Kidney (tissue), 14 donors: ENCODE results near the gene PTCHD4. TPM values are rescaled to one million over a fixed set of nuclear protein-coding genes. Genes with fewer than 3 reads are reported as not detected.
"Not testable (repeated sequence)": the region's sequence is repeated elsewhere in the genome, so short reads cannot be mapped to it uniquely, and the experiment has no call there.

ENCODE experiments used
- DNase-seq, 5 donors: peaks; one replicate each; pipeline ENCODE4 v3.0.0-alpha.2; 2013 to 2020
- FAIRE-seq: peaks from 2 replicates; lab custom pipeline; 2012; peaks lifted over from hg19 to GRCh38; lab: Jason Lieb, UNC
- H3K27ac ChIP-seq, 2 donors: one replicate each; pipeline ENCODE4 v1.7.0; 2013; ENCODE audit warnings: low read depth in 2 of 2, low read length in 2 of 2, inconsistent platforms in 1 of 2
- H3K27me3 ChIP-seq: one replicate; pipeline ENCODE4 v1.7.1; 2013; ENCODE audit warnings: low read length, inconsistent platforms; ENCODE audit not compliant: control insufficient read depth, insufficient read depth
- H3K36me3 ChIP-seq, 3 donors: one replicate each; pipeline versions ENCODE4 v1.7.0 to v1.7.1; 2013; ENCODE audit warnings: low read length in 3 of 3, control low read depth in 1 of 3, inconsistent platforms in 1 of 3; ENCODE audit not compliant: insufficient read depth in 3 of 3, control insufficient read depth in 2 of 3
- H3K4me1 ChIP-seq, 3 donors: one replicate each; pipeline versions ENCODE4 v1.7.0 to v1.7.1; 2013; ENCODE audit warnings: low read length in 3 of 3, inconsistent platforms in 1 of 3, low read depth in 1 of 3; ENCODE audit not compliant: control insufficient read depth in 2 of 3, insufficient read depth in 2 of 3
- H3K4me3 ChIP-seq, 3 donors: one replicate each; pipeline versions ENCODE4 v1.7.0 to v1.8.1; 2013; ENCODE audit warnings: low read length in 3 of 3, control low read depth in 1 of 3, inconsistent platforms in 1 of 3
- H3K9ac ChIP-seq, 3 donors: one replicate each; pipeline versions ENCODE4 v1.7.0 to v1.7.1; 2013; ENCODE audit warnings: low read length in 3 of 3, control low read depth in 1 of 3, inconsistent platforms in 1 of 3
- H3K9me3 ChIP-seq, 3 donors: one replicate each; pipeline versions ENCODE4 v1.7.0 to v1.7.1; 2013; ENCODE audit warnings: low read length in 3 of 3, control low read depth in 1 of 3, inconsistent platforms in 1 of 3; ENCODE audit not compliant: control insufficient read depth in 2 of 3, insufficient read depth in 1 of 3
- CTCF ChIP-seq: IDR thresholded peaks from 3 replicates; pipeline ENCODE4 v1.5.1; 2012; ENCODE audit warnings: mild to moderate bottlenecking, moderate library complexity, borderline replicate concordance; ENCODE audit not compliant: insufficient read depth; ENCODE audit errors: extremely low read depth
- intact Hi-C: fragments of 100-400 bp; cut with DNase I; formaldehyde crosslinking; loops from one replicate; pipeline ENCODE4 v1.11.1; 2022
- polyA plus RNA-seq: library from polyadenylated mRNA; stranded (reverse); fragments of 350-450 nt; fragmentation: Illumina TruSeq; extraction: RNeasy Lipid Tissue Mini Kit (QIAGEN cat#74804); gene quantifications from one replicate; pipeline ENCODE4 v1.2.3, GENCODE V29; 2014; ENCODE audit warnings: low read depth, low replicate concordance; ENCODE audit not compliant: insufficient read depth
- total RNA-seq: library from RNA; stranded (reverse); fragmentation: NEBNext Ultra II Directional; extraction: Animal tissue kit (Norgen Biotek cat#: 25700); gene quantifications from one replicate; pipeline ENCODE4 v1.2.1, GENCODE V29; 2021
- donor health status: control.
- donor health status: control.
- donor health status: control.
- donor health status: control.
- donor health status: control.
- donor health status: DM: yes; HTN: yes; CAD: no.
- donor health status: Normal renal cell carcinoma (clear cell type).

The PTCHD4 gene
- total and polyA plus RNA-seq, 2 donors from 2014 or later, result 0.24 to 1.7 TPM

- no peaks in the 10 kb centered on the region for H3K9me3 ChIP-seq
- H3K36me3 ChIP-seq, result no peaks in the 10 kb centered on the region
- H3K4me1 ChIP-seq, result no peaks in the 10 kb centered on the region
- no peak overlapping the region for H3K27ac ChIP-seq
- DNase-seq (no peak), FAIRE-seq (no peak)
- intact Hi-C loops, result no loop called here
- H3K4me3 ChIP-seq, result no peak overlapping the region
- no peak for TF ChIP-seq CTCF
- no peak overlapping the region for H3K9ac ChIP-seq
- no peaks in the 10 kb centered on the region for H3K27me3 ChIP-seq
Observed at GRCh38 chr6:48123601-48124000, 12.6 kb upstream of the PTCHD4 start.

- H3K9me3 ChIP-seq, H3K27ac ChIP-seq, H3K27me3 ChIP-seq, FAIRE-seq, H3K36me3 ChIP-seq, H3K4me3 ChIP-seq, H3K4me1 ChIP-seq, H3K9ac ChIP-seq, DNase-seq, intact Hi-C loops: not testable (repeated sequence)
Observed at GRCh38 chr6:48121983-48122749, 11.2 kb upstream of the PTCHD4 start.

- intact Hi-C loops, result no loop called here
- no peak overlapping the region for H3K27ac ChIP-seq
- H3K4me1 ChIP-seq, result no peaks in the 10 kb centered on the region
- DNase-seq (peak in 2 of 5 donors; percentile 39), FAIRE-seq (no peak)
- H3K4me3 ChIP-seq, result no peak overlapping the region
- TF ChIP-seq CTCF, result no peak
- H3K9ac ChIP-seq, result no peak overlapping the region
- no peaks in the 10 kb centered on the region for H3K27me3 ChIP-seq
- no peaks in the 10 kb centered on the region for H3K9me3 ChIP-seq
- no peaks in the 10 kb centered on the region for H3K36me3 ChIP-seq
Observed at GRCh38 chr6:48116699-48117645, 6.0 kb upstream of the PTCHD4 start.

GRCh38 chr6:48113130-48113529 is 2.1 kb upstream of the PTCHD4 start:
- H3K27ac ChIP-seq, result no peak overlapping the region
- no peaks in the 10 kb centered on the region for H3K4me1 ChIP-seq
- no peak overlapping the region for H3K4me3 ChIP-seq
- no peak overlapping the region for H3K9ac ChIP-seq
- TF ChIP-seq CTCF, result no peak
- no peaks in the 10 kb centered on the region for H3K36me3 ChIP-seq
- FAIRE-seq, result no peak
- H3K9me3 ChIP-seq, result no peaks in the 10 kb centered on the region
- intact Hi-C loops, result no loop called here
- no peaks in the 10 kb centered on the region for H3K27me3 ChIP-seq
- DNase-seq, result no peak
